Suprapubic skin (tissue), 4 donors: ENCODE measurements around the gene NR6A1. TPM values are rescaled to one million over a fixed set of nuclear protein-coding genes. Genes with fewer than 3 reads are reported as not detected.
"Not testable (repeated sequence)": the region's sequence is repeated elsewhere in the genome, so short reads cannot be mapped to it uniquely, and the experiment has no call there.

Experiments
- DNase-seq, 2 donors: peaks; one replicate each; pipeline ENCODE4 v3.0.0-alpha.2; 2019; ENCODE audit warnings: low spot score in 2 of 2
- H3K27ac ChIP-seq: fragments of 200-600 bp; sonication (generic); one replicate; pipeline ENCODE4 v1.5.1; 2019
- H3K27me3 ChIP-seq: fragments of 200-600 bp; sonication (generic); one replicate; pipeline ENCODE4 v1.5.1; 2019
- H3K36me3 ChIP-seq: fragments of 200-600 bp; sonication (generic); one replicate; pipeline ENCODE4 v1.5.1; 2019
- H3K4me1 ChIP-seq: fragments of 200-600 bp; sonication (generic); one replicate; pipeline ENCODE4 v1.5.1; 2019
- H3K4me3 ChIP-seq: fragments of 200-600 bp; sonication (generic); one replicate; pipeline ENCODE4 v1.5.1; 2019; ENCODE audit warnings: mild to moderate bottlenecking
- H3K9me3 ChIP-seq: fragments of 200-600 bp; sonication (generic); one replicate; pipeline ENCODE4 v1.5.1; 2019
- CTCF ChIP-seq, 2 donors: fragments of 200-600 bp in 1 of 2; fragments of 450-650 bp in 1 of 2; sonication (generic) in 1 of 2; IDR thresholded peaks; one replicate each; pipeline ENCODE4 v1.5.1; 2016 to 2019; ENCODE audit warnings: antibody characterized with exemption in 2 of 2, mild to moderate bottlenecking in 1 of 2, moderate library complexity in 1 of 2
- EP300 ChIP-seq: sonication (generic); formaldehyde crosslinking; IDR thresholded peaks from one replicate; pipeline ENCODE4 v1.6.1; 2017; ENCODE audit warnings: antibody characterized with exemption
- POLR2A ChIP-seq, 2 donors: fragments of 450-650 bp; IDR thresholded peaks; one replicate each; pipeline ENCODE4 v1.6.1; 2017; ENCODE audit warnings: antibody characterized with exemption in 2 of 2, mild to moderate bottlenecking in 2 of 2, moderate library complexity in 2 of 2
- POLR2AphosphoS5 ChIP-seq, 3 donors: sonication (generic); formaldehyde crosslinking; IDR thresholded peaks; one replicate each; pipeline ENCODE4 v1.6.1; 2017; ENCODE audit warnings: antibody characterized with exemption in 3 of 3
- WGBS: methylation state at CpG from one replicate; pipeline ENCODE4 v1.1.5; 2018; 5-methylcytosine and 5-hydroxymethylcytosine counted together
- total RNA-seq, 4 donors: library from RNA; depleted of rRNA; stranded (reverse); fragments of >200 nt; gene quantifications; one replicate each; pipeline ENCODE4 v1.1.0, GENCODE V29; 2016

Gene NR6A1
- total RNA-seq, 4 donors from 2014 or later = 6.5 to 10.1 (median 6.8) TPM

GRCh38 chr9:124773473-124774128, 2.5 kb upstream of the NR6A1 start:
- no peaks in the 10 kb centered on the region for H3K36me3 ChIP-seq
- TF ChIP-seq EP300 (no peak), POLR2AphosphoS5 (IDR thresholded peaks at IDR 0.05) (no peak), CTCF (IDR thresholded peaks at IDR 0.05) (no peak), POLR2A (IDR thresholded peaks at IDR 0.05) (no peak)
- peaks cover 5% of the 10 kb centered on the region for H3K27me3 ChIP-seq
- no peak for DNase-seq
- H3K27ac ChIP-seq = no peak overlapping the region
- WGBS = 82% methylated on average over 1 of the region's 1 CpG
- H3K4me1 ChIP-seq = peaks cover 43% of the 10 kb centered on the region
- H3K9me3 ChIP-seq = no peaks in the 10 kb centered on the region
- H3K4me3 ChIP-seq = no peak overlapping the region

GRCh38 chr9:124772877-124773276, 1.8 kb upstream of the NR6A1 start:
- H3K4me1 ChIP-seq = peaks cover 43% of the 10 kb centered on the region
- peaks cover 11% of the 10 kb centered on the region for H3K27me3 ChIP-seq
- H3K9me3 ChIP-seq, DNase-seq, H3K4me3 ChIP-seq, H3K27ac ChIP-seq, H3K36me3 ChIP-seq: not testable (repeated sequence)
- WGBS = 89% methylated on average over 15 of the region's 15 CpGs

- Histone ChIP-seq H3K27ac (peak overlapping the region; percentile 71), H3K27me3 (peaks cover 19% of the 10 kb centered on the region), H3K4me3 (peak overlapping the region; percentile 82), H3K9me3 (no peaks in the 10 kb centered on the region), H3K4me1 (peaks cover 36% of the 10 kb centered on the region), H3K36me3 (no peaks in the 10 kb centered on the region)
- TF ChIP-seq POLR2AphosphoS5 (IDR thresholded peaks at IDR 0.05) (no peak), CTCF (IDR thresholded peaks at IDR 0.05) (peak; percentile 89 to 93)
- peak in 1 of 2 donors; percentile 73 for DNase-seq
- 17% methylated on average over 39 of the region's 39 CpGs for WGBS
Observed at GRCh38 chr9:124771867-124772679, 962 bp upstream of the NR6A1 start.

GRCh38 chr9:124770359-124771020, 621 bp downstream of the NR6A1 start:
- peaks cover 29% of the 10 kb centered on the region for H3K4me1 ChIP-seq
- 2% methylated on average over 37 of the region's 43 CpGs for WGBS

More at GRCh38 chr9:124770359-124771020, 621 bp downstream of the NR6A1 start:
- Histone ChIP-seq H3K27ac (peak overlapping the region; percentile 71), H3K9me3 (no peaks in the 10 kb centered on the region), H3K4me3 (peak overlapping the region; percentile 82), H3K36me3 (no peaks in the 10 kb centered on the region), H3K27me3 (peaks cover 32% of the 10 kb centered on the region)
- peak in 1 of 2 donors; percentile 78 for DNase-seq
- TF ChIP-seq POLR2AphosphoS5 (IDR thresholded peaks at IDR 0.05) (no peak), EP300 (no peak), CTCF (IDR thresholded peaks at IDR 0.05) (no peak), POLR2A (IDR thresholded peaks at IDR 0.05) (no peak)
